ENCODE results near the gene NEK1.

The NEK1 gene

GRCh38 chr4:169362607-169363006 lies 249.8 kb downstream of the NEK1 start:
- no peak for DNase-seq (ENCODE audit: low read depth)

- no peak for DNase-seq (ENCODE audit: low read depth)
Observed at GRCh38 chr4:169361756-169362155, 250.6 kb downstream of the NEK1 start.

- no peak for DNase-seq (ENCODE audit: low read depth)
Observed at GRCh38 chr4:169359961-169360360, 252.4 kb downstream of the NEK1 start.

GRCh38 chr4:169352360-169352759 lies 260.0 kb downstream of the NEK1 start:
- DNase-seq (ENCODE audit: low read depth), result no peak

- no peak for DNase-seq (ENCODE audit: low read depth)
Observed at GRCh38 chr4:169351872-169352271, 260.5 kb downstream of the NEK1 start.

GRCh38 chr4:169348541-169348940 lies 263.8 kb downstream of the NEK1 start:
- DNase-seq (ENCODE audit: low read depth), result no peak

- no peak for DNase-seq (ENCODE audit: low read depth)
Observed at GRCh38 chr4:169346840-169347239, 265.5 kb downstream of the NEK1 start.

GRCh38 chr4:169345316-169345721 lies 267.1 kb downstream of the NEK1 start:
- no peak for DNase-seq (ENCODE audit: low read depth)
